GM06990 (cell line): ENCODE measurements around the gene TAS2R20.

Source experiments
- DNase-seq: peaks from one replicate; pipeline ENCODE4 v3.0.0-alpha.2; 2011; ENCODE audit not compliant: insufficient read length; ENCODE audit errors: extremely low read depth
- H3K27me3 ChIP-seq: replicated peaks from 2 replicates; pipeline ENCODE4 v1.6.0; 2011; ENCODE audit warnings: low read length; ENCODE audit not compliant: control insufficient read depth, insufficient read depth
- H3K36me3 ChIP-seq: 2 replicates; pipeline ENCODE4 v1.5.1; 2011; ENCODE audit warnings: low read length; ENCODE audit not compliant: control insufficient read depth, insufficient read depth
- H3K4me3 ChIP-seq: replicated peaks from 2 replicates; pipeline ENCODE4 v1.5.1; 2011; ENCODE audit warnings: low read depth, mild to moderate bottlenecking, control low read depth, low read length
- CTCF ChIP-seq: IDR thresholded peaks from 2 replicates; pipeline ENCODE4 v1.5.1; 2011; ENCODE audit warnings: low read length, control low read depth, mild to moderate bottlenecking, inconsistent platforms; ENCODE audit not compliant: insufficient read depth, poor library complexity, severe bottlenecking

TAS2R20 gene

GRCh38 chr12:11026118-11026517 is 28.0 kb upstream of the TAS2R20 start:
- no peaks in the 10 kb centered on the region for H3K27me3 ChIP-seq
- DNase-seq = no peak
- no peak overlapping the region for H3K4me3 ChIP-seq
- H3K36me3 ChIP-seq = 0 out of 2 replicates have a peak, but pooled peaks cover 2% of the 10 kb centered on the region
- no peak for TF ChIP-seq CTCF

- Histone ChIP-seq H3K27me3 (no peaks in the 10 kb centered on the region), H3K4me3 (no peak overlapping the region), H3K36me3 (0 out of 2 replicates have a peak, but pooled peaks cover 2% of the 10 kb centered on the region)
- no peak for DNase-seq
- no peak for TF ChIP-seq CTCF
Measured at GRCh38 chr12:11023387-11023786, 25.3 kb upstream of the TAS2R20 start.

GRCh38 chr12:11022520-11022919 is 24.4 kb upstream of the TAS2R20 start, which contains the start of gene TAS2R19:
Gene TAS2R19, minus strand, starts transcription at chr12:11022620. Its CDS starts 49 bp downstream, at chr12:11022571.
- H3K27me3 ChIP-seq = no peaks in the 10 kb centered on the region
- H3K4me3 ChIP-seq = no peak within 1 kb of the TSS
- no peak for DNase-seq
- H3K36me3 ChIP-seq = no peaks in the 10 kb centered on the region
- TF ChIP-seq CTCF = no peak

GRCh38 chr12:11016937-11017336 is 18.8 kb upstream of the TAS2R20 start:
- TF ChIP-seq CTCF = no peak
- DNase-seq = no peak
- Histone ChIP-seq H3K4me3 (no peak overlapping the region), H3K36me3 (no peaks in the 10 kb centered on the region), H3K27me3 (no peaks in the 10 kb centered on the region)

GRCh38 chr12:11015775-11016430 is 17.8 kb upstream of the TAS2R20 start:
- Histone ChIP-seq H3K36me3 (no peaks in the 10 kb centered on the region), H3K27me3 (no peaks in the 10 kb centered on the region), H3K4me3 (no peak overlapping the region)
- DNase-seq = no peak
- no peak for TF ChIP-seq CTCF
